Cardiac fibroblast (primary cell): ENCODE results near the gene ASTN2.
A peak's percentile ranks its signal among the peaks of the same experiment; 100 is the strongest.

Experiments used
- DNase-seq, 2 donors: peaks; one replicate each; pipeline versions ENCODE4 v3.0.0 to v3.0.0-alpha.2; 2010; ENCODE audit warnings: low read depth in 2 of 2
- H3K4me3 ChIP-seq, 2 donors: replicated peaks in 1 of 2; 1 replicate in 1 of 2; 2 replicates in 1 of 2; pipeline ENCODE4 v1.5.1; 2011; ENCODE audit warnings: low read depth in 2 of 2, low read length in 2 of 2, mild to moderate bottlenecking in 2 of 2, moderate library complexity in 1 of 2
- CTCF ChIP-seq: IDR thresholded peaks from one replicate; pipeline ENCODE4 v1.5.1; 2011; ENCODE audit warnings: low read depth, mild to moderate bottlenecking, low read length, inconsistent platforms

Gene ASTN2

DNA sequence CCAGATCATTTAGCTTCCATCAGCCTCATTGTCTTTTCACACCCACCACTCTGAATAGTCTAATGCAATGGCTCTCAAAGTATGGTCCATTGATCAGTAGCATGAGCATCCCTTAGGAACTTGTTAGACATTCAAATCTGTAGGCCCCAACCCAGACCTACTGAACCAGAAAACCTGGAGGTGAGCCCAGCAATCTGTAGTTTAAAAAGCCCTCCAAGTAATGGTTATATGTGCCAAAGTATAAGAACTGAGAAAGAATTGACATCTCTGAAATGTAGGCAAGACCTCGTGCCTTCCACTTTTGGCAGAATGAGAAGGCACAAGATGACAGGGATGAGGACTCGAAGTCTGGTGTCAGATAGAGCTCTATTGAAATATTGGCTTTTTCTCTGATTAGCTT is 460.1 kb downstream of the ASTN2 start:
- H3K4me3 ChIP-seq: no peak overlapping the region
- DNase-seq: no peak

GRCh38 chr9:116953271-116953670 is 461.6 kb downstream of the ASTN2 start:
- no peak overlapping the region for H3K4me3 ChIP-seq
- TF ChIP-seq CTCF: no peak
- no peak for DNase-seq

More for the DNA sequence above, 460.1 kb downstream of the ASTN2 start:
- no peak for TF ChIP-seq CTCF

DNA sequence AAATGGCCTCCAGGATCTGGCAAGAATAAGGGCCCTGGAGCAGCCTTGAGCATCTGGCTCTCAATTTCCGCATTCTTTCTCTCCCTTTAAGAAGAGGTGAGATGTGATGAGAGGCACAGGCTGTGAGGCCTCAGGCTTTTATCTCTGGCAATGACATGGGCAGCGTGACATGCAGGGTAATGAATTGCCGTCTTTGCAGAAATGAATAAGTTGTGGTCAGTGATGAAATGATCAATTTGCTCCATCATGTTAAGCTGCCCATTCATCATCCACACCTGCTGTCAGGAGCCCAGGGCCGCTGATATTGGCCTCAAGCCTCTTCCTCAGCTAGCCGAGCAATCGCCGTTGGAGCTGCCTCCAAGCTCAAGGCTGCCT is 462.4 kb downstream of the ASTN2 start:
- DNase-seq: no peak
- no peak overlapping the region for H3K4me3 ChIP-seq
- no peak for TF ChIP-seq CTCF

DNA sequence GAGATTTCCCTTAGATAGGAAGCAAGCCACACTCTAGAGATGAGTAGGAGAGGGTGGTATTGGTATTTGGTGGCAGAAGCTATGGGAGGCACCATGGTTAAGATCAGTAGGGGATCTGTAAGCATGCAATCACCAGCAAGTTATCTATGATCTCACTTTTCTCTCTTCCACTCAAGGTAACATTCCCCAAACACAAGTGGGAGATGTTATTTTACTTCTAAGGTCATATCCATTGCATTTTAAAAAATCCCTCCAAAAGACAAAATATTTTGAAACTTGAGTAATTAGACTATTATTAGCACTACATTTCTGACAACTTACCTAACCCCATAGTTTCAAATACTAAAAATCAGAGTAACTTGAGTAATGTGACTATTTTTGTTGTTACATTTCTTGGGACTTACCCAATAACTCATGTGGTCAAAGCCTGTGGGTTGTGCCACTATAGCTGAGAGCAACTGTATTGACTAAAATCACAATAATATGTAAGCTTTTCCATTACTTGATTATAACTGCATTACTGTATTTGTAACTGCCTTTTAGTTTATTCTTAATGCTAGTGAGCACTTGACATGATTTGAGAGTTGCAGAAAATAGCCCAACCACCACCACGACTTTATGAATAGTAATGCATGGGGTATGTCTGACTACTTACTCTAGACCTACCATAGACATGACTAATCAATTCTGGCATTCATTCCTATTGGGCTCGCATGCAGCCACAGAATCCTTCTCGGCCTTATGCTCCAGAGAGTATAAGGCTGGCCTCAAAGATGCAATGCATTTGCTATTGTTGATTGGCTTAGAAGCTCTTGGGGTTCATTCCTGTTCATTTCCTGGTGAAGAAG is 463.0 kb downstream of the ASTN2 start:
- TF ChIP-seq CTCF: no peak
- H3K4me3 ChIP-seq: no peak overlapping the region
- DNase-seq: peak in 1 of 2 donors; percentile 75

GRCh38 chr9:116945817-116946216 is 469.0 kb downstream of the ASTN2 start:
- DNase-seq: no peak
- no peak overlapping the region for H3K4me3 ChIP-seq
- no peak for TF ChIP-seq CTCF

GRCh38 chr9:116944714-116945534 is 469.9 kb downstream of the ASTN2 start:
- TF ChIP-seq CTCF: no peak
- no peak overlapping the region for H3K4me3 ChIP-seq
- DNase-seq: no peak
